Lower leg skin (tissue), 4 donors: ENCODE data around the gene COMMD9. TPM values are rescaled to one million over a fixed set of nuclear protein-coding genes. Genes with fewer than 3 reads are reported as not detected.

Source experiments
- DNase-seq, 2 donors: peaks; one replicate each; pipeline ENCODE4 v3.0.0-alpha.2; 2019; ENCODE audit warnings: low spot score in 2 of 2
- H3K4me3 ChIP-seq: fragments of 200-600 bp; sonication (generic); 2 replicates; pipeline ENCODE4 v1.5.1; 2017; ENCODE audit warnings: mild to moderate bottlenecking, low read depth; ENCODE audit not compliant: poor library complexity, severe bottlenecking
- POLR2A ChIP-seq, 2 donors: fragments of 450-650 bp; IDR thresholded peaks; one replicate each; pipeline ENCODE4 v1.6.1; 2016 to 2017; ENCODE audit warnings: antibody characterized with exemption in 2 of 2, mild to moderate bottlenecking in 1 of 2, moderate library complexity in 1 of 2
- WGBS, 2 donors: methylation state at CpG; one replicate each; pipeline ENCODE4 v1.1.5; 2018; 5-methylcytosine and 5-hydroxymethylcytosine counted together
- intact Hi-C: fragments of 100-400 bp; cut with DNase I; formaldehyde crosslinking; loops from one replicate; pipeline ENCODE4 v1.15.0; 2023; ENCODE audit warnings: low total_unique reads
- total RNA-seq, 4 donors: library from RNA; depleted of rRNA; stranded (reverse); fragments of >200 nt; gene quantifications; one replicate each; pipeline ENCODE4 v1.1.0, GENCODE V29; 2016
- TF ChIP-seq, protein P1 (sequence below), 3 donors: fragments of 450-650 bp; IDR thresholded peaks; one replicate each; pipeline ENCODE4 v1.5.1; 2016; ENCODE audit warnings: antibody characterized with exemption in 3 of 3, mild to moderate bottlenecking in 3 of 3, moderate library complexity in 2 of 3

Gene COMMD9
- total RNA-seq, 4 donors from 2014 or later, result 33.3 to 57.6 (median 42.9) TPM

DNA sequence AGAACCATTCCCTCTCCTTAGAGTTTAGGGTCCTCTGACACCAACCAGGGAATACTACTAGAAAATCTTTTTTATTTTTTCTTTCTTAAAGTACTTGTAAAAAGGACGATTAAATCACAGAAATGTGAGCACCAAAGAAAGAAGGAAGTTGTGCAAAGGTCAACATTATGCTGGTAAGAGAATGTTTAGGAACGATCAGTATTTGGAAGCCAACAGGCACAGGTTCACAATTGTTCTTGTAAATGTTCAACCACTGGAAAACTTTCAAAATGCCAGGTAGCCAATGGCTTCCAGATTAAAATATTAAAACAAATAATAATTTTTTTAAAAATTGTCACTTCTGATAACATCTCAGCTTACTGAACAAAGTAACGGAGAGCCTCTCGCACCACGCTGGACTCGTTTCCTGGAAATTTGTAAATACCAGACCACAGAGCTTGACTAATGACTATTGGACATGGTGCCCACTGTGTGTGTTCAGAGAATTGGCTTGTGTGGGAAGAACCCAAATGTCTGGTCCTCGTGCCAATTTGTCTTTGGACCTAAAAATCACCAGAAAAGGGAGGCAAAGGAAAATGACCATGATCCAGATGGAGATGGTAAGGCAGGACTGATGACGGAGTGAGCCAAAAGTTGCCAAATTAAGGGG, 20.8 kb downstream of the COMMD9 start:
- DNase-seq, result no peak
- intact Hi-C loops, result loop anchor here (5.0 kb wide), 1 partner anchor 651 kb away; the partner anchor contains the start of gene FJX1
- TF ChIP-seq POLR2A (IDR thresholded peaks at IDR 0.05), result no peak
- WGBS, 2 donors, result 72 to 78% methylated on average over 8 of the region's 8 CpGs
- no peak overlapping the region for H3K4me3 ChIP-seq

DNA sequence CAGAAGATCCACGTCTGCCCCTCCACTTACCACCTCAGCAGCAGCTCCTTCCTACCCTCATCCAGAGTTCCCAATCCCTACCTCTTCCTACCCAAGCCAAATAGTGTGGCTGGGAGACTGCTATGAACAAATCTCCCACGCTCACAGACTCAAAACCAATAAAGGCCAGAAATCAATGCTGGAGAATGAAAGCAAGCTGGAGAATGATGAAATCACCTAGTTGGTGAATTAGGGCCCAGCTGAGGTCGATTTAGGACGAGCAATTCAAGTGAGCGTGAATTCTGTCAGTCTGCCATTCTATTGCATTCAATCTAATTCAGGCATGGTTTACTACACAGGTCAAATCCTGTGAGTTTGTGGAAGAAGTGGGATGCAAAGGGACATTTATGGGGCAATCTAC, 22.5 kb downstream of the COMMD9 start:
- no peak for TF ChIP-seq POLR2A (IDR thresholded peaks at IDR 0.05)
- TF ChIP-seq, protein P1, sequence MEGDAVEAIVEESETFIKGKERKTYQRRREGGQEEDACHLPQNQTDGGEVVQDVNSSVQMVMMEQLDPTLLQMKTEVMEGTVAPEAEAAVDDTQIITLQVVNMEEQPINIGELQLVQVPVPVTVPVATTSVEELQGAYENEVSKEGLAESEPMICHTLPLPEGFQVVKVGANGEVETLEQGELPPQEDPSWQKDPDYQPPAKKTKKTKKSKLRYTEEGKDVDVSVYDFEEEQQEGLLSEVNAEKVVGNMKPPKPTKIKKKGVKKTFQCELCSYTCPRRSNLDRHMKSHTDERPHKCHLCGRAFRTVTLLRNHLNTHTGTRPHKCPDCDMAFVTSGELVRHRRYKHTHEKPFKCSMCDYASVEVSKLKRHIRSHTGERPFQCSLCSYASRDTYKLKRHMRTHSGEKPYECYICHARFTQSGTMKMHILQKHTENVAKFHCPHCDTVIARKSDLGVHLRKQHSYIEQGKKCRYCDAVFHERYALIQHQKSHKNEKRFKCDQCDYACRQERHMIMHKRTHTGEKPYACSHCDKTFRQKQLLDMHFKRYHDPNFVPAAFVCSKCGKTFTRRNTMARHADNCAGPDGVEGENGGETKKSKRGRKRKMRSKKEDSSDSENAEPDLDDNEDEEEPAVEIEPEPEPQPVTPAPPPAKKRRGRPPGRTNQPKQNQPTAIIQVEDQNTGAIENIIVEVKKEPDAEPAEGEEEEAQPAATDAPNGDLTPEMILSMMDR (IDR thresholded peaks at IDR 0.05), result no peak
- H3K4me3 ChIP-seq, result no peak overlapping the region
- intact Hi-C loops, result loop anchor here (5.0 kb wide), 1 partner anchor 649 kb away; the partner anchor contains the start of gene FJX1
- DNase-seq, result no peak
- 55 to 65% methylated on average over 5 of the region's 5 CpGs for WGBS, 2 donors

DNA sequence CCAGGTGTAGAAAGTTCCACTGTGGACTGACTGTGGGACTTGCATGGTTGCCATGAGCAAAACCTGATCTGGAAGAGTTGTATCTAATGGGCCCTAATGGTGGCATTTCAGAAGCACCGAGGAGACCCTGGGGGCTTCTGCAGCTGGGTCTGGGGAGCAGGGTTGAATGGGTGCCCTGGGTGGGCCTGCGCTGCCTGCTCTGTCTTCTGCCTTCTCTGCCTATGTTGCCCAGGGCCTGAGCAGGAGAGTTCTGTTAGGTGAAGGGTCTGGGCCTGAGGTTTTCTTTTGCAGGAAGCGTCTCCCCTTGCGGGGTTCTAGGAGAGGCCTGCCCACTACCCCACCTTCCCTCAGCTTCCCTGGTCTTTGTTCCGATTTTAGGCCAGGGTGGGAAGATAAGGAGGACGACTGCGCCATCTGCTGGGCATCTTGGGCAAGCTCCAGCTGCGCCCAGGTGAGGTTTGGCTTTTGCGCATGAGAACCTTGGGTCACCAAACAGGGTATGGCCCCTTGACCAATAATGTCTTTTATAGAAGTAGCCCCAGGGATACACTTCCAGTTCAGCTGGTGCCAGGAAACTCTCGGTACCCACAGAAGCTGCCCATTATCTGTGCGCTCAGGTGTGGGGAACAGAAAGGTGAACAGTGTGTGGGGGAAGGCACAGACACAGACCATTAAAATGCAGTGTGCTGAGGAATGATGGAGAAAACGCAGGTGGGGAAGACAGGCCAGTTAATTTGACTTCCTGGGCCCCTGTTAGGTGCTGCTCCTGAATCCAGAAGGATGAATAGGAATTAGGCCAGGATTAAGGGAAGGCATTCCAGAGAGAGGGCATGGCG, 23.2 kb downstream of the COMMD9 start:
- intact Hi-C loops, result loop anchor here (5.0 kb wide), 1 partner anchor 649 kb away; the partner anchor contains the start of gene FJX1
- H3K4me3 ChIP-seq, result no peak overlapping the region
- TF ChIP-seq POLR2A (IDR thresholded peaks at IDR 0.05), result no peak
- TF ChIP-seq, protein P1 (IDR thresholded peaks at IDR 0.05), result peak in 1 of 3 donors; percentile 14
- DNase-seq, result peak in 1 of 2 donors; percentile 31
- WGBS, 2 donors, result 29 to 41% methylated on average over 13 of the region's 13 CpGs

DNA sequence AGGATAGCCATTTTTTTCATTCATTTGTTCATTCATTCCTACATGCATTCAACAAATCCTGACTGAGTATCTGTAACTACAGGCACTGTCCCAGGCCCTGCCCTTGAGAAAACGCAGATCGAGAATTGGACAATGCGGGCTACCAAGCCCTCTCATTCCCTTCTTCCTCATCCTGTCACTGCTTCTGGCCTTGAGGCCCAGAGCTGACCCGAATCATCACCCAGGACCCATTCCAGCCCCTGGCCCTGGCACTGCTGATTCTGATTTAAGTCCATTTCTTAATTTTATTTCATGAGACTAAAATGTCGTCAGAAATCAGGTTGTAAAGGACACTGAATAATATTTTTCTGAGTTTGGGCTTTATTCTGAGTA, 24.3 kb downstream of the COMMD9 start:
- H3K4me3 ChIP-seq, result no peak overlapping the region
- peak in 1 of 2 donors; percentile 56 for DNase-seq
- 95 to 97% methylated on average over 5 of the region's 5 CpGs for WGBS, 2 donors
- no peak for TF ChIP-seq POLR2A (IDR thresholded peaks at IDR 0.05)
- TF ChIP-seq, protein P1 (IDR thresholded peaks at IDR 0.05), result no peak
- intact Hi-C loops, result loop anchor here (5.0 kb wide), 1 partner anchor 648 kb away; the partner anchor contains the start of gene FJX1

DNA sequence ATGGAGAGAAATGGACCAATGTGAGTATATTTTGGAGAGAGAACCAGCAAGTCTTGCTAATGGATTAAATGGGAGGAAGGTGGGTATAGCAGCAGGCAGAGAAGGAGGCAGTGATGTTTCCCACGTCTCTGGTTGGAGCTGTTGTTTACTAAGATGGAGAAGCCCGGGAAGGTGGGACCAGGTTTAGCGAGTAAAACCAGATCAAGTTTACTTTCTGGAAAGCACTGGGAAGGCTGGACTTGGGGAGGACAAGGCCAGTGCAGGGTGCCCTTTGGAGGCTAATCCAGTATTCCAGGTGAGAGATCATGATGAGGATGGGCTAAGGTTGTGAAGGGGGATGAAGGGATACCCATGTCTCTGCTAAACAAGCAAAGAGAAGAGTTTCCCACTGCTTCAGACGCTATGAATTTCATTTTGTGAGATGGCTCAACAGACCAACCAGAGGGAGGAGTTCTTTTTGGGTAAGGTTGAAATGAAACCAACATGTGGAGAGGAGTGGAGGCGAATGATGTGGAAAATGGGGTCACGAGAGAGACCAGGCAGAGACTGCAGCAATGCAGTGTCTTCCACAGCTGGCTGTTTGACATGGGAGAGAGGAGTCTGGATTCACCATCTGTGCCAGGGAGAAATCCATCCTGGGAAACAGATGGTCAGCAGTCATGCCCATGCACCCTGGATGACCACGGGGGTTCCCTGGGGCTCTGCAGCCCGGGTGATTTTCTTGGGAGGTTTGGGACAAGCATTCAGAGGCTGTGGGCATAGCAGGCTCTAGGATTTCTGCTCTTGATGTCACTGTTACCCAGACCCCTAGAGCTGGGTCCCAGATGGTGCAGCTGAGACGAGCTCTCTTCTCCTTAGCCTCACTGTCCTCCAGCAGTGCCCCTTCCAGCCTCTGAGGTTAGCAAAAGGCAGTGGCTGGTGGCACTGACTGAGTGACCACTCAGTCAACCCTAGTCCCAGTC, 24.9 kb downstream of the COMMD9 start:
- TF ChIP-seq, protein P1 (IDR thresholded peaks at IDR 0.05), result no peak
- TF ChIP-seq POLR2A (IDR thresholded peaks at IDR 0.05), result no peak
- H3K4me3 ChIP-seq, result no peak overlapping the region
- intact Hi-C loops, result no loop called here
- DNase-seq, result peak in 1 of 2 donors; percentile 68
- WGBS, 2 donors, result 73 to 76% methylated on average over 9 of the region's 9 CpGs
